ENCODE data around the gene TENT5C. TPM values are rescaled to one million over a fixed set of nuclear protein-coding genes. Genes with fewer than 3 reads are reported as not detected.

TENT5C gene
- polyA plus RNA-seq, 1 of the 3 experiments (the other 2 are of a cell fraction) = 0.90 TPM

DNA sequence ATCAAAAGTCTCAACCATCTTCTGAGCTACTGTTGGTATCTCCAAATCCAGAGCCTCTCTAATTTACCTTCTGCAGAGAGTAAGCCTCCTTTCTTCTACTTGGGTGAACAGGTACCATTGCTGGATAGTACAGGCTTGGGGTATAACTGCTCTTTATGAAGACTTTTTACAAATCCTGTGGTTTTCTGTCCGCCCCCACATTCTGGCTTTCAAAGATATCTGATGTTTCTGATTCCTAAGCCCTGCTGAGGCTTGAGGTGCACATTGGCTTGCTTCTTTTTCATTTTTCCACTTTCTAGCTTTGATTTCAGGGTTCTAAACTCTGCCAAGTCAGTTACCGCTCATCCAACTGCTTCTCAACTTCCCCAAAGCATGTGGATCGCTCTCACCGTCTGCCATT lies 37.1 kb downstream of the TENT5C start:
- no peak overlapping the region for H3K4me2 ChIP-seq
- H3K27me3 ChIP-seq (ENCODE audit: insufficient read depth) = no peaks in the 10 kb centered on the region; the same call in 1 of the 2 replicates
- H4K20me1 ChIP-seq (ENCODE audit: insufficient read depth) = no peaks in the 10 kb centered on the region
- WGBS (ENCODE audit: low lambda C conversion rate) = 85% methylated on average over 4 of the region's 4 CpGs
- no peaks in the 10 kb centered on the region for H3F3A ChIP-seq (replicated peaks; ENCODE audit: insufficient read depth)
- no peak overlapping the region for H3K27ac ChIP-seq (ENCODE audit: low read depth in 2 of 2, low read length in 1 of 2)
- H3K9me2 ChIP-seq = no peaks in the 10 kb centered on the region
- no peak overlapping the region for H3K9ac ChIP-seq
- H2AFZ ChIP-seq (ENCODE audit: low read depth) = no peak overlapping the region
- H3K4me1 ChIP-seq (ENCODE audit: control insufficient read depth in 1 of 2, insufficient read depth in 2 of 2, low read depth in 1 of 2, low read length in 1 of 2) = peaks cover 0 to 8% of the 10 kb centered on the region in 2 experiments; a peak in 1 of 4 replicates
- no peaks in the 10 kb centered on the region for H3K79me2 ChIP-seq (ENCODE audit: insufficient read depth)
- no peaks in the 10 kb centered on the region for H3K9me3 ChIP-seq
- CTCF ChIA-PET = no interaction called here
- H3K4me3 ChIP-seq (ENCODE audit: low read depth in 2 of 2, low read length in 1 of 2) = no peak overlapping the region
- H3K36me3 ChIP-seq (replicated peaks in 1 of 2; ENCODE audit: control insufficient read depth in 1 of 2, insufficient read depth in 2 of 2, low read length in 1 of 2) = no peaks in the 10 kb centered on the region
- POLR2A ChIA-PET = no interaction called here
- DNase-seq = no peak
- TF ChIP-seq, protein P1, sequence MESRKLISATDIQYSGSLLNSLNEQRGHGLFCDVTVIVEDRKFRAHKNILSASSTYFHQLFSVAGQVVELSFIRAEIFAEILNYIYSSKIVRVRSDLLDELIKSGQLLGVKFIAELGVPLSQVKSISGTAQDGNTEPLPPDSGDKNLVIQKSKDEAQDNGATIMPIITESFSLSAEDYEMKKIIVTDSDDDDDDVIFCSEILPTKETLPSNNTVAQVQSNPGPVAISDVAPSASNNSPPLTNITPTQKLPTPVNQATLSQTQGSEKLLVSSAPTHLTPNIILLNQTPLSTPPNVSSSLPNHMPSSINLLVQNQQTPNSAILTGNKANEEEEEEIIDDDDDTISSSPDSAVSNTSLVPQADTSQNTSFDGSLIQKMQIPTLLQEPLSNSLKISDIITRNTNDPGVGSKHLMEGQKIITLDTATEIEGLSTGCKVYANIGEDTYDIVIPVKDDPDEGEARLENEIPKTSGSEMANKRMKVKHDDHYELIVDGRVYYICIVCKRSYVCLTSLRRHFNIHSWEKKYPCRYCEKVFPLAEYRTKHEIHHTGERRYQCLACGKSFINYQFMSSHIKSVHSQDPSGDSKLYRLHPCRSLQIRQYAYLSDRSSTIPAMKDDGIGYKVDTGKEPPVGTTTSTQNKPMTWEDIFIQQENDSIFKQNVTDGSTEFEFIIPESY (IDR thresholded peaks at IDR 0.05; ENCODE audit: borderline replicate concordance, low read depth) = no peak
- TF ChIP-seq ELF1 (IDR thresholded peaks at IDR 0.05) (no peak), TCF12 (IDR thresholded peaks at IDR 0.05) (no peak), NRF1 (IDR thresholded peaks at IDR 0.05; ENCODE audit: low read depth, low read length) (no peak), FOXM1 (IDR thresholded peaks at IDR 0.05; ENCODE audit: low read depth) (no peak), YY1 (IDR thresholded peaks at IDR 0.05; ENCODE audit: low read depth) (no peak), SMC3 (IDR thresholded peaks at IDR 0.05; ENCODE audit: low read depth, low read length) (no peak), MEF2A (IDR thresholded peaks at IDR 0.05; ENCODE audit: borderline replicate concordance, low read depth) (no peak), GATA2 (CRISPR knock-in tag; IDR thresholded peaks at IDR 0.05) (no peak), SIN3A (IDR thresholded peaks at IDR 0.05; ENCODE audit: borderline replicate concordance, low read depth, low read length) (no peak), JUND (IDR thresholded peaks at IDR 0.05) (no peak), RFX5 (IDR thresholded peaks at IDR 0.05; ENCODE audit: low read length) (no peak), RCOR1 (IDR thresholded peaks at IDR 0.05; ENCODE audit: low read length) (no peak), CHD2 (IDR thresholded peaks at IDR 0.05; ENCODE audit: low read length, partially characterized antibody) (no peak), EZH2phosphoT487 (IDR thresholded peaks at IDR 0.05; ENCODE audit: borderline replicate concordance, low read depth) (no peak), GABPA (IDR thresholded peaks at IDR 0.05; ENCODE audit: low read depth) (no peak)

DNA sequence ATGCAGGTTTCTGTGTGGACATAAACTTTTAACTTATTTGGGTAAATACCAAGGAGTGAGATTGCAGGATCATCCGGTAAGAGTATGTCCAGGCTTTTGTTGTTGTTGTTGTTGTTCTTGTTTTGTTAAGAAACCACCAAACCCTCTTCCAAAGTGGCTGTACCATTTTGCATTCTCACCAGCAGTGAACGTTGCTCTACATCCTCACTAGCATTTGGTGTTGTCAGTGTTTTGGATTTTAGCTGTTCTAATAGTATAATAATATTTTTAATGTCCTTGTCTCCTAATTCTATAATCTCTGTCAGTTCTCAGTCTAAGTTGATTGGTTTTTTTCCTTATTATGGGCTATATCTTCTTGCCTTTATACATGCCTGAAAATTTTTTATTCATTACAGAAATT lies 37.8 kb downstream of the TENT5C start:
- WGBS (ENCODE audit: low lambda C conversion rate) = 43% methylated on average over 2 of the region's 2 CpGs
- Histone ChIP-seq H3K9ac (no peak overlapping the region), H3K79me2 (ENCODE audit: insufficient read depth) (no peaks in the 10 kb centered on the region), H3K27me3 (ENCODE audit: insufficient read depth) (no peaks in the 10 kb centered on the region; the same call in 1 of the 2 replicates), H3K27ac (ENCODE audit: low read depth in 2 of 2, low read length in 1 of 2) (no peak overlapping the region), H4K20me1 (ENCODE audit: insufficient read depth) (no peaks in the 10 kb centered on the region), H3K36me3 (replicated peaks in 1 of 2; ENCODE audit: control insufficient read depth in 1 of 2, insufficient read depth in 2 of 2, low read length in 1 of 2) (no peaks in the 10 kb centered on the region), H3K4me3 (ENCODE audit: low read depth in 2 of 2, low read length in 1 of 2) (no peak overlapping the region), H3K9me3 (no peaks in the 10 kb centered on the region), H3F3A (replicated peaks; ENCODE audit: insufficient read depth) (no peaks in the 10 kb centered on the region), H2AFZ (ENCODE audit: low read depth) (no peak overlapping the region), H3K4me1 (ENCODE audit: control insufficient read depth in 1 of 2, insufficient read depth in 2 of 2, low read depth in 1 of 2, low read length in 1 of 2) (peaks cover 0 to 3% of the 10 kb centered on the region in 2 experiments; a peak in 1 of 4 replicates), H3K4me2 (no peak overlapping the region), H3K9me2 (no peaks in the 10 kb centered on the region)
- CTCF ChIA-PET = interaction anchor here (1.4 kb wide), 1 partner anchor 11 kb away, joined by 3 read pairs; no protein-coding TSS in a partner anchor
- TF ChIP-seq GABPA (IDR thresholded peaks at IDR 0.05; ENCODE audit: low read depth) = no peak
- no peak for TF ChIP-seq TCF12 (IDR thresholded peaks at IDR 0.05)
- no peak for TF ChIP-seq PBX3 (IDR thresholded peaks at IDR 0.05)
- no peak for TF ChIP-seq IRF3 (IDR thresholded peaks at IDR 0.05; ENCODE audit: low read depth, low read length)
- no peak for TF ChIP-seq FOSL2 (IDR thresholded peaks at IDR 0.05; ENCODE audit: borderline replicate concordance, low read depth)
- no peak for TF ChIP-seq RXRA (IDR thresholded peaks at IDR 0.05; ENCODE audit: borderline replicate concordance, low read depth)
- TF ChIP-seq, protein P2, sequence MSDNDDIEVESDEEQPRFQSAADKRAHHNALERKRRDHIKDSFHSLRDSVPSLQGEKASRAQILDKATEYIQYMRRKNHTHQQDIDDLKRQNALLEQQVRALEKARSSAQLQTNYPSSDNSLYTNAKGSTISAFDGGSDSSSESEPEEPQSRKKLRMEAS (IDR thresholded peaks at IDR 0.05; ENCODE audit: low read depth) = no peak
- no peak for TF ChIP-seq RCOR1 (IDR thresholded peaks at IDR 0.05; ENCODE audit: low read length)
- TF ChIP-seq CTCF (IDR thresholded peaks at IDR 0.05) = no peak
- TF ChIP-seq RFX5 (IDR thresholded peaks at IDR 0.05; ENCODE audit: low read length) = no peak
- TF ChIP-seq TEAD4 (IDR thresholded peaks at IDR 0.05; ENCODE audit: borderline replicate concordance, insufficient read depth) = no peak
- TF ChIP-seq YY1 (IDR thresholded peaks at IDR 0.05; ENCODE audit: low read depth) = no peak
- no peak for TF ChIP-seq FOXM1 (IDR thresholded peaks at IDR 0.05; ENCODE audit: low read depth)
- no peak for TF ChIP-seq NRF1 (IDR thresholded peaks at IDR 0.05; ENCODE audit: low read depth, low read length)
- DNase-seq = no peak
- POLR2A ChIA-PET = no interaction called here
